ENCODE data around the gene RSU1. TPM values are rescaled to one million over a fixed set of nuclear protein-coding genes. Genes with fewer than 3 reads are reported as not detected.
"Not testable (repeated sequence)": the region's sequence is repeated elsewhere in the genome, so short reads cannot be mapped to it uniquely, and the experiment has no call there.

RSU1 gene
- total RNA-seq, 1 donor from 2014 or later: 46.9 TPM

DNA sequence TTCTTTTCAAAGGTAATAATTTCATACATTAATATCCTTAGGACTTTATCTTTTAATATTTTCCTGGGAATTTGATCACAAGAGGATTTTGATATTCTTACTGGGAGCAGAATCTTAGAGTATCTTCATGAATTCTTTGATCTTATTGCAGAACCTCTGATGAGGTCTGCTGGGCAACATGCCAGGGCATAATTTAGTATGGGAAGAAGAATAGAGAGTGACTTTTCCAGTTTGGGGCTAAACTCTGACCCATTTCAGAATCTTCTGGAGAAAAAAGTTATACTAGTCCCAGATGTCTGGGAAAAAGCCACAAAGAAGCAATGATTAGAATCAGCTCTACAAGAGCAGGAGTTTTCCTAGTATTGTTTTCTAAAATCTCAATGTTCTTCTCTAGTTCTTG, 28.0 kb upstream of the RSU1 start:
- H3K4me3 ChIP-seq (ENCODE audit: low read depth, low read length): no peak overlapping the region
- no peak for DNase-seq (ENCODE audit: low read depth)
- no peak for TF ChIP-seq CTCF (conservative IDR thresholded peaks at IDR 0.05; ENCODE audit: low read depth, low read length)

DNA sequence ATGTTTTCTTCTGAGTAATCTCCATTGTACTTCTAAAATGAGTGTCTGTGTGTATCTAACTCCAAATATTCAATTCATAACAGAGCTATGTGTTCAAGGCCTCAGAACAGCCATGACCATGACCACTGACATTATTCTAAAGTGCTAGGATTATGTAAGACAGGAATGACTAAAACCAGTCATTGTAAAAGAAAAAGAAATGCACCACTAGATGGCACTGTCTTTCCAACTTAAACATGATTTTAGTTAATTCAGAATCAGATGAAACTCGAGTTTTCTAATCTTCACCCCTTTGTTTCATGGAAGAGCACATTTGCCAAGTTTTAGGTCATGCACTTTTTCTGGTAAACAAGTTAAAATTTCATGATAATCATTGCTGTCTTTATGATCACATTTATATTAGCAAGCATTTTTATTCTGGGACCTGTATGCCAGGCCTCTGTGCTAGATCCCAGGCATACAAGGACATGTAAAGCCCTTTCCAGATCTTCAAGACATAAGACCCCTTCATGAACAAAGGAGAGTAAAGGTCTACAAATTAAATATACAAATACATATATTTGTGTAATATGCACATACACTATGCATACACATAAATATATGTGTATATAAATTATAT, 26.1 kb upstream of the RSU1 start:
- peak; percentile 60 for TF ChIP-seq CTCF (conservative IDR thresholded peaks at IDR 0.05; ENCODE audit: low read depth, low read length)
- H3K4me3 ChIP-seq (ENCODE audit: low read depth, low read length): no peak overlapping the region
- peak; percentile 52 for DNase-seq (ENCODE audit: low read depth)

DNA sequence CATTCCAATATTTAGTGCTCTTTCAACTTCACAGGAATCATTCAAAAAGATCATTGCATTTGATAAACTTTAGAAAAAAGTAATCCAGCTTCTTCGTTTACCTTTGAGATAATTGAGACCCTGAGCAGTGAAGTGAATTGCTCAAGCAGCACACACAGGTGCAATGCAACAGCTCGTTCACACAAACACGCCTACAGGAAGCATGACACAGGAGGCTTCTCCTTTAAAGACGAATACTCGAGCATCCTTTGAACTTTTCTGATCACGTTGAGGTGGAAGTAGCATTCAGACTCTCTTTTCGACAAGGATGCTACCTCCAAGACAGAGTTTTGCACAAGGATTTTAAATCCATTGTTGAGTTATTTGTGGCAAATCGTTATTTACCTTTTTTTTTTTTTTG, 18.0 kb upstream of the RSU1 start:
- DNase-seq (ENCODE audit: low read depth): no peak
- TF ChIP-seq CTCF (conservative IDR thresholded peaks at IDR 0.05; ENCODE audit: low read depth, low read length): no peak

GRCh38 chr10:16832351-16833080, 15.3 kb upstream of the RSU1 start:
- no peak overlapping the region for H3K4me3 ChIP-seq (ENCODE audit: low read depth, low read length)
- peak; percentile 61 for DNase-seq (ENCODE audit: low read depth)
- TF ChIP-seq CTCF (conservative IDR thresholded peaks at IDR 0.05; ENCODE audit: low read depth, low read length): no peak

More for the DNA sequence above, 18.0 kb upstream of the RSU1 start:
- no peak overlapping the region for H3K4me3 ChIP-seq (ENCODE audit: low read depth, low read length)

GRCh38 chr10:16828701-16829175, 11.5 kb upstream of the RSU1 start:
- DNase-seq (ENCODE audit: low read depth): no peak
- no peak for TF ChIP-seq CTCF (conservative IDR thresholded peaks at IDR 0.05; ENCODE audit: low read depth, low read length)
- H3K4me3 ChIP-seq (ENCODE audit: low read depth, low read length): no peak overlapping the region

DNA sequence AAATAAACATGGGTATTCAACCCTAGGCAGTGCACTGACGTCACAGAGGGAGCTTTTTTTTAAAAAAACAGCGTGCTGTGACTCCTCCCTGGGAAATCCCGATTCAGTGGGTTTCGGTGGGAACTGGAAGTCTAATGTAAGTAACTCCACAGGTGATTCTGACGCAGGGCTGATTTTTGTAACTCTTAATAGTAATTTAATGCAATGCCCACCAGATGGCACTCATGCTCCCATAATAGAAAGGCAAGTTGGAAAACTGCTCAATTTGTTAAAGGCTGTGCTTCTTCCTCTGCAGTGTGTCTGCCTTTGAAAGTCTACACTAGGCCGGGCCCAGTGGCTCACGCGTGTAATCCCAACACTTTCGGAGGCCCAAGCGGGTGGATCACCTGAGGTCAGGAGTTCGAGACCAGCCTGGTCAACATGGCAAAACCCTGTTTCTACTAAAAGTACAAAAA, 10.9 kb upstream of the RSU1 start:
- TF ChIP-seq CTCF (conservative IDR thresholded peaks at IDR 0.05; ENCODE audit: low read depth, low read length): peak; percentile 66
- DNase-seq (ENCODE audit: low read depth): no peak
- no peak overlapping the region for H3K4me3 ChIP-seq (ENCODE audit: low read depth, low read length)

GRCh38 chr10:16827474-16827873, 10.2 kb upstream of the RSU1 start:
- H3K4me3 ChIP-seq (ENCODE audit: low read depth, low read length); DNase-seq (ENCODE audit: low read depth): not testable (repeated sequence)
